Esophagus squamous epithelium (tissue), 4 donors: ENCODE results near the gene BCAR1.

ENCODE experiments used
- POLR2A ChIP-seq, 4 donors: fragments of 450-650 bp; IDR thresholded peaks; one replicate each; pipeline ENCODE4 v1.6.1; 2017; ENCODE audit warnings: antibody characterized with exemption in 4 of 4, mild to moderate bottlenecking in 4 of 4, moderate library complexity in 3 of 4
- TF ChIP-seq, protein P1 (sequence below), 6 experiments: fragments of 450-650 bp in 4 of 6; fragments of 200-600 bp in 2 of 6; sonication (generic) in 2 of 6; IDR thresholded peaks; one replicate each; pipeline ENCODE4 v1.5.1; 2016 to 2019; ENCODE audit warnings: antibody characterized with exemption in 6 of 6, mild to moderate bottlenecking in 4 of 6, moderate library complexity in 4 of 6

DNA sequence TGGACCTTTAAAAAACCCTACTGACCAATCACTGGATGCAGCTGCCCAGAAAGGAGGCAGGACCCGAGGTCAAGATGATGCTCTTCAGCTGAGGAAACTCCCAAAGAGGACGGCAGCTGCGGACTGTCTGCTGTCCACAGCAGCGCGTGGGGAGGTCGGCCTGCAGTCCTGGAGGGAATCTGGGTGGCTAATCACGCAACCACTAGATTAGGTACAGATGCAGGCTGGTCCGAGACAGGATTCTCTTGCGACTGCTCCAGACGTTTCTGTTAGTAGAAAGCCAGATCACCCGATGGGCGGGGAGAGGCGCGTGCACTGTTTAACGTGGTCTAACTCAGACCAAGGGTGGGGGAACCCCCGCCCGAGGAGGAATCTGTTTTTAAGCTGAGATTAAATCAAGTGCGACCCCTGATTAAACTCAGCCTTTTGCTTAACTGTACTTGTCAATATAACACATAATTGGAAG lies 53.3 kb downstream of the BCAR1 start:
- TF ChIP-seq, protein P1, sequence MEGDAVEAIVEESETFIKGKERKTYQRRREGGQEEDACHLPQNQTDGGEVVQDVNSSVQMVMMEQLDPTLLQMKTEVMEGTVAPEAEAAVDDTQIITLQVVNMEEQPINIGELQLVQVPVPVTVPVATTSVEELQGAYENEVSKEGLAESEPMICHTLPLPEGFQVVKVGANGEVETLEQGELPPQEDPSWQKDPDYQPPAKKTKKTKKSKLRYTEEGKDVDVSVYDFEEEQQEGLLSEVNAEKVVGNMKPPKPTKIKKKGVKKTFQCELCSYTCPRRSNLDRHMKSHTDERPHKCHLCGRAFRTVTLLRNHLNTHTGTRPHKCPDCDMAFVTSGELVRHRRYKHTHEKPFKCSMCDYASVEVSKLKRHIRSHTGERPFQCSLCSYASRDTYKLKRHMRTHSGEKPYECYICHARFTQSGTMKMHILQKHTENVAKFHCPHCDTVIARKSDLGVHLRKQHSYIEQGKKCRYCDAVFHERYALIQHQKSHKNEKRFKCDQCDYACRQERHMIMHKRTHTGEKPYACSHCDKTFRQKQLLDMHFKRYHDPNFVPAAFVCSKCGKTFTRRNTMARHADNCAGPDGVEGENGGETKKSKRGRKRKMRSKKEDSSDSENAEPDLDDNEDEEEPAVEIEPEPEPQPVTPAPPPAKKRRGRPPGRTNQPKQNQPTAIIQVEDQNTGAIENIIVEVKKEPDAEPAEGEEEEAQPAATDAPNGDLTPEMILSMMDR (IDR thresholded peaks at IDR 0.05): no peak
- no peak for TF ChIP-seq POLR2A (IDR thresholded peaks at IDR 0.05)
